BJ (cell line): ENCODE results near the gene LENG9. TPM values are rescaled to one million over a fixed set of nuclear protein-coding genes. Genes with fewer than 3 reads are reported as not detected.
"Not testable (repeated sequence)": the region's sequence is repeated elsewhere in the genome, so short reads cannot be mapped to it uniquely, and the experiment has no call there.

Experiments used
- CTCF ChIA-PET: fragments of 350-600 bp; formaldehyde crosslinking; extraction: SDS; loops from one replicate; lab custom pipeline; 2021; ENCODE audit warnings: antibody characterized with exemption, inconsistent platforms; lab: Yijun Ruan, JAX
- POLR2A ChIA-PET: fragments of 300-600 bp; sonication (Branson Sonifier 250); formaldehyde crosslinking; extraction: SDS; loops from one replicate; lab custom pipeline; 2021; ENCODE audit warnings: antibody characterized with exemption; lab: Charles Lee
- DNase-seq: peaks from one replicate; pipeline ENCODE4 v3.0.0-alpha.2; 2011; ENCODE audit warnings: low read depth
- H3K27me3 ChIP-seq: 2 replicates; pipeline ENCODE4 v1.6.0; 2011; ENCODE audit warnings: low read length; ENCODE audit not compliant: control insufficient read depth, insufficient read depth
- H3K36me3 ChIP-seq: 2 replicates; pipeline ENCODE4 v1.5.1; 2011; ENCODE audit warnings: low read length; ENCODE audit not compliant: control insufficient read depth, insufficient read depth
- H3K4me3 ChIP-seq: 2 replicates; pipeline ENCODE4 v1.5.1; 2011; ENCODE audit warnings: low read depth, mild to moderate bottlenecking, control low read depth, low read length
- CTCF ChIP-seq: IDR thresholded peaks from 2 replicates; pipeline ENCODE4 v1.5.1; 2011; ENCODE audit warnings: low read depth, mild to moderate bottlenecking, control low read depth, inconsistent platforms, low read length, moderate library complexity; ENCODE audit not compliant: insufficient read depth
- polyA plus RNA-seq: library from polyadenylated mRNA; depleted of rRNA; stranded (reverse); fragments of >200 nt; gene quantifications from 2 replicates; pipeline ENCODE4 v1.2.3, GENCODE V29; 2011

LENG9 gene
- polyA plus RNA-seq, 1 experiment = 2.0 TPM

- Histone ChIP-seq H3K36me3 (peaks cover 5% of the 10 kb centered on the region), H3K27me3 (no peaks in the 10 kb centered on the region), H3K4me3 (no peak overlapping the region)
- ChIA-PET POLR2A (no interaction called here), CTCF (interaction anchor here (1.1 kb wide), 1 partner anchor 11 kb away, joined by 3 read pairs; no protein-coding TSS in a partner anchor)
- TF ChIP-seq CTCF = no peak
- DNase-seq = no peak
Measured at GRCh38 chr19:54469496-54469934, 5.9 kb upstream of the LENG9 start.

DNA sequence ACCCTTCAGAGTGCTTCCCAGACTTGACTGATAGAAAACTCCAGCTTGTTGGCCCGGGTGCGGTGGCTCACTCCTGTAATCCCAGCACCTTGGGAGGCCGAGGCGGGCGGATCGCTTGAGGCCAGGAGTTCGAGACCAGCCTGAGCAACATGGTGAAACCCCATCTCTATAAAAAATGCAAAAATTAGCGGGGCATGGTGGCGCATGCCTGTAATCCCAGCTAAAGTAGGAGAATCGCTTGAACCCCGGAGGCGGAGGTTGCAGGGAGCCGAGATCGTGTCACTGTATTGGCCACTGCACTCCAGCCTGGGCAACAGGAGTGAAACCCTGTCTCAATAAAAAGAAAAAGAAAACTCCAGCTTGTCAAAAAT is 2.5 kb upstream of the LENG9 start:
- CTCF ChIA-PET = interaction anchor here (0.7 kb wide), 2 partner anchors 13 to 17 kb away, joined by 3 to 4 read pairs; partner anchors contain the start of gene LENG8
- H3K4me3 ChIP-seq, POLR2A ChIA-PET, DNase-seq, H3K27me3 ChIP-seq: not testable (repeated sequence)
- H3K36me3 ChIP-seq = peaks cover 12% of the 10 kb centered on the region

DNA sequence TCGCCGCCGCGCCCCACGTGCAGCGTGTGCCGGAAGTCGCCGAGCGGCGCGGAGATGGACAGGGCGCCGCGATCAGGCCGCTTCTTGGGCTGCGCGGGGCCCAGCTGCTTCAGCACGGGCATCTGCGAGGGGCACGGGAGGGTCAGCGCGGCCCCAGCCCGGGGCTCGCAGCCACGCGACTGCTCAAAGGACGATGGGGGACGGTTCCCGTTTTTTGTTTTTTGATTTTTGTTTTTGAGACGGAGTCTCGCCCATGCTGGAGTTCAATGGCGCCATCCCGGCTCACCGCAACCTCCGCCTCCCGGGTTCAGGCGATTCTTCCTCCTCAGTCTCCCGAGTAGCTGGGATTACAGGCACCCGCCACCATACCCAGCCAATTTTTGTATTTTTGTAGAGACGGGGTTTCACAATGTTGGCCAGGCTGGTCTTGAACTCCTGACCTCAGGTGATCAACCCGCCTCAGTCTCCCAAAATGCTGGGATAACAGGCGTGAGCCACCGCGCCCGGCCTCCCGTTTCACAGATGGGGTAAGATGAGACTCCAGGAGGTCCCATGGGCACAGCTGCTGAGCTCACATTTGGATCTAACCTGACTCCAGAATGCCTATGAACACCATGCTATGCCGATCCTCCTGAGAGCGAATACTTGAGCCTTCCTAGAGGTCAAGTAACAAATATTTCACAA is 2.0 kb upstream of the LENG9 start:
- POLR2A ChIA-PET = no interaction called here
- H3K4me3 ChIP-seq = no peak overlapping the region
- H3K36me3 ChIP-seq = peaks cover 16% of the 10 kb centered on the region
- H3K27me3 ChIP-seq = no peaks in the 10 kb centered on the region
- CTCF ChIA-PET = interaction anchor here (0.7 kb wide), 1 partner anchor 17 kb away, joined by 3 read pairs; the partner anchor contains the start of gene LENG8
- DNase-seq = no peak
- TF ChIP-seq CTCF = no peak

GRCh38 chr19:54464630-54465425 is 1.2 kb upstream of the LENG9 start:
- CTCF ChIA-PET = no interaction called here
- no peak for TF ChIP-seq CTCF

GRCh38 chr19:54464044-54464629 is 559 bp upstream of the LENG9 start:
- POLR2A ChIA-PET = interaction anchor here (1.0 kb wide), 2 partner anchors 9 to 15 kb away, joined by 9 read pairs; partner anchors contain the start of genes CDC42EP5 and LENG8
- CTCF ChIA-PET = interaction anchor here (1.0 to 2.9 kb wide), 2 partner anchors 16 to 24 kb away, joined by 3 to 8 read pairs; partner anchors contain the start of gene LENG8
- DNase-seq = no peak
- H3K36me3 ChIP-seq = peaks cover 21% of the 10 kb centered on the region
- peak overlapping the region; percentile 63 for H3K4me3 ChIP-seq
- H3K27me3 ChIP-seq = no peaks in the 10 kb centered on the region
- no peak for TF ChIP-seq CTCF

More at GRCh38 chr19:54464630-54465425, 1.2 kb upstream of the LENG9 start:
- POLR2A ChIA-PET = no interaction called here
- H3K36me3 ChIP-seq = peaks cover 20% of the 10 kb centered on the region
- H3K27me3 ChIP-seq = no peaks in the 10 kb centered on the region
- peak overlapping the region; percentile 63 for H3K4me3 ChIP-seq
- no peak for DNase-seq
